ENCODE measurements around the gene CELSR1.
"Not testable (repeated sequence)": the region's sequence is repeated elsewhere in the genome, so short reads cannot be mapped to it uniquely, and the experiment has no call there.

CELSR1 gene

GRCh38 chr22:46511151-46512038 is 26.0 kb downstream of the CELSR1 start:
- Mint-ChIP-seq H3K27me3 (peaks cover 24% of the 10 kb centered on the region), H3K4me3 (no peak overlapping the region), H3K27ac (no peak overlapping the region), H3K9me3 (no peaks in the 10 kb centered on the region), H3K4me1 (no peaks in the 10 kb centered on the region), H3K36me3 (no peaks in the 10 kb centered on the region)
- DNase-seq, result no peak
- CTCF ChIA-PET, result no interaction called here

GRCh38 chr22:46509416-46510089 is 27.9 kb downstream of the CELSR1 start:
- peaks cover 24% of the 10 kb centered on the region for H3K27me3 Mint-ChIP-seq
- no peak overlapping the region for H3K27ac Mint-ChIP-seq
- no peaks in the 10 kb centered on the region for H3K9me3 Mint-ChIP-seq
- no peak for DNase-seq
- no peaks in the 10 kb centered on the region for H3K36me3 Mint-ChIP-seq
- CTCF ChIA-PET, result no interaction called here
- no peaks in the 10 kb centered on the region for H3K4me1 Mint-ChIP-seq
- H3K4me3 Mint-ChIP-seq, result no peak overlapping the region

- DNase-seq, result no peak
- Mint-ChIP-seq H3K27ac (no peak overlapping the region), H3K4me1 (no peaks in the 10 kb centered on the region), H3K9me3 (no peaks in the 10 kb centered on the region), H3K27me3 (peaks cover 24% of the 10 kb centered on the region), H3K36me3 (no peaks in the 10 kb centered on the region), H3K4me3 (no peak overlapping the region)
- CTCF ChIA-PET, result no interaction called here
Measured at GRCh38 chr22:46508491-46508999, 28.9 kb downstream of the CELSR1 start.

GRCh38 chr22:46507451-46508425 is 29.7 kb downstream of the CELSR1 start:
- Mint-ChIP-seq H3K4me1 (no peaks in the 10 kb centered on the region), H3K27me3 (peaks cover 31% of the 10 kb centered on the region), H3K4me3 (no peak overlapping the region), H3K27ac (no peak overlapping the region), H3K9me3 (no peaks in the 10 kb centered on the region), H3K36me3 (no peaks in the 10 kb centered on the region)
- CTCF ChIA-PET, result no interaction called here
- no peak for DNase-seq

GRCh38 chr22:46504584-46504983 is 32.8 kb downstream of the CELSR1 start:
- peaks cover 39% of the 10 kb centered on the region for H3K27me3 Mint-ChIP-seq
- no peak overlapping the region for H3K27ac Mint-ChIP-seq
- H3K4me3 Mint-ChIP-seq, result no peak overlapping the region
- H3K36me3 Mint-ChIP-seq, result no peaks in the 10 kb centered on the region
- CTCF ChIA-PET, result no interaction called here
- H3K4me1 Mint-ChIP-seq, result peaks cover 3% of the 10 kb centered on the region
- DNase-seq, result no peak
- H3K9me3 Mint-ChIP-seq, result no peaks in the 10 kb centered on the region

- H3K27ac Mint-ChIP-seq, result no peak overlapping the region
- H3K27me3 Mint-ChIP-seq, result peaks cover 48% of the 10 kb centered on the region
- no peaks in the 10 kb centered on the region for H3K36me3 Mint-ChIP-seq
- no peak overlapping the region for H3K4me3 Mint-ChIP-seq
- peaks cover 10% of the 10 kb centered on the region for H3K4me1 Mint-ChIP-seq
- H3K9me3 Mint-ChIP-seq, result no peaks in the 10 kb centered on the region
- no peak for DNase-seq
- CTCF ChIA-PET, result no interaction called here
Measured at GRCh38 chr22:46502440-46503175, 34.8 kb downstream of the CELSR1 start.

- H3K27ac Mint-ChIP-seq, result no peak overlapping the region
- H3K4me1 Mint-ChIP-seq, result peaks cover 10% of the 10 kb centered on the region
- CTCF ChIA-PET, result interaction anchor here (1.4 kb wide), 1 partner anchor 134 kb away, joined by 5 read pairs; no protein-coding TSS in a partner anchor
Measured at GRCh38 chr22:46501701-46502100, 35.7 kb downstream of the CELSR1 start.

GRCh38 chr22:46501265-46501664 is 36.2 kb downstream of the CELSR1 start:
- not testable (repeated sequence) for H3K9me3 Mint-ChIP-seq, H3K27ac Mint-ChIP-seq, H3K36me3 Mint-ChIP-seq, DNase-seq, H3K4me3 Mint-ChIP-seq
- Mint-ChIP-seq H3K27me3 (peaks cover 48% of the 10 kb centered on the region), H3K4me1 (peaks cover 10% of the 10 kb centered on the region)
- CTCF ChIA-PET, result interaction anchor here (1.4 kb wide), 1 partner anchor 134 kb away, joined by 5 read pairs; no protein-coding TSS in a partner anchor

More at GRCh38 chr22:46501701-46502100, 35.7 kb downstream of the CELSR1 start:
- Mint-ChIP-seq H3K36me3 (no peaks in the 10 kb centered on the region), H3K27me3 (peaks cover 48% of the 10 kb centered on the region), H3K9me3 (no peaks in the 10 kb centered on the region), H3K4me3 (no peak overlapping the region)
- DNase-seq, result no peak

GRCh38 chr22:46500201-46500600 is 37.2 kb downstream of the CELSR1 start:
- Mint-ChIP-seq H3K27me3 (peaks cover 48% of the 10 kb centered on the region), H3K36me3 (no peaks in the 10 kb centered on the region), H3K4me3 (no peak overlapping the region), H3K4me1 (peaks cover 10% of the 10 kb centered on the region), H3K9me3 (no peaks in the 10 kb centered on the region), H3K27ac (no peak overlapping the region)
- no peak for DNase-seq
- CTCF ChIA-PET, result no interaction called here

GRCh38 chr22:46499805-46500189 is 37.6 kb downstream of the CELSR1 start:
- CTCF ChIA-PET, result no interaction called here
- Mint-ChIP-seq H3K27me3 (peaks cover 48% of the 10 kb centered on the region), H3K27ac (no peak overlapping the region), H3K4me3 (no peak overlapping the region), H3K4me1 (peaks cover 10% of the 10 kb centered on the region), H3K9me3 (no peaks in the 10 kb centered on the region), H3K36me3 (no peaks in the 10 kb centered on the region)
- DNase-seq, result no peak

- H3K27me3 Mint-ChIP-seq, result no peaks in the 10 kb centered on the region
- H3K4me1 Mint-ChIP-seq, result no peaks in the 10 kb centered on the region
- CTCF ChIA-PET, result no interaction called here
- H3K9me3 Mint-ChIP-seq, result no peaks in the 10 kb centered on the region
- H3K4me3 Mint-ChIP-seq, result no peak overlapping the region
- H3K36me3 Mint-ChIP-seq, result no peaks in the 10 kb centered on the region
- no peak for DNase-seq
- H3K27ac Mint-ChIP-seq, result no peak overlapping the region
Measured at GRCh38 chr22:46491946-46492345, 45.5 kb downstream of the CELSR1 start.

- CTCF ChIA-PET, result no interaction called here
- no peaks in the 10 kb centered on the region for H3K27me3 Mint-ChIP-seq
- no peaks in the 10 kb centered on the region for H3K9me3 Mint-ChIP-seq
- no peak overlapping the region for H3K27ac Mint-ChIP-seq
- H3K36me3 Mint-ChIP-seq, result no peaks in the 10 kb centered on the region
- no peak for DNase-seq
- no peaks in the 10 kb centered on the region for H3K4me1 Mint-ChIP-seq
- no peak overlapping the region for H3K4me3 Mint-ChIP-seq
Measured at GRCh38 chr22:46490538-46490937, 46.9 kb downstream of the CELSR1 start.

- CTCF ChIA-PET, result interaction anchor here (1.2 kb wide), 1 partner anchor 132 kb away, joined by 3 read pairs; no protein-coding TSS in a partner anchor
- DNase-seq, result no peak
- H3K9me3 Mint-ChIP-seq, result no peaks in the 10 kb centered on the region
- no peaks in the 10 kb centered on the region for H3K27me3 Mint-ChIP-seq
- no peaks in the 10 kb centered on the region for H3K4me1 Mint-ChIP-seq
- no peak overlapping the region for H3K27ac Mint-ChIP-seq
- no peaks in the 10 kb centered on the region for H3K36me3 Mint-ChIP-seq
- H3K4me3 Mint-ChIP-seq, result no peak overlapping the region
Measured at GRCh38 chr22:46486996-46487717, 50.3 kb downstream of the CELSR1 start.

Data from activated naive CD4-positive, alpha-beta T cell treated with anti-CD3 and anti-CD28 coated beads, Interleukin-2, amount 10 ng/mL, durations not matched to agents 7 days and 5 days (primary cell).